GM21526 (cell line): ENCODE measurements around the gene HOXC10.

Experiments
- ATAC-seq: cut with Tn5 transposase; IDR thresholded peaks from one replicate; pipeline ENCODE4 v1.9.1; 2021; ENCODE audit warnings: moderate library complexity; ENCODE audit not compliant: unreplicated experiment, low FRiP score

Gene HOXC10

DNA sequence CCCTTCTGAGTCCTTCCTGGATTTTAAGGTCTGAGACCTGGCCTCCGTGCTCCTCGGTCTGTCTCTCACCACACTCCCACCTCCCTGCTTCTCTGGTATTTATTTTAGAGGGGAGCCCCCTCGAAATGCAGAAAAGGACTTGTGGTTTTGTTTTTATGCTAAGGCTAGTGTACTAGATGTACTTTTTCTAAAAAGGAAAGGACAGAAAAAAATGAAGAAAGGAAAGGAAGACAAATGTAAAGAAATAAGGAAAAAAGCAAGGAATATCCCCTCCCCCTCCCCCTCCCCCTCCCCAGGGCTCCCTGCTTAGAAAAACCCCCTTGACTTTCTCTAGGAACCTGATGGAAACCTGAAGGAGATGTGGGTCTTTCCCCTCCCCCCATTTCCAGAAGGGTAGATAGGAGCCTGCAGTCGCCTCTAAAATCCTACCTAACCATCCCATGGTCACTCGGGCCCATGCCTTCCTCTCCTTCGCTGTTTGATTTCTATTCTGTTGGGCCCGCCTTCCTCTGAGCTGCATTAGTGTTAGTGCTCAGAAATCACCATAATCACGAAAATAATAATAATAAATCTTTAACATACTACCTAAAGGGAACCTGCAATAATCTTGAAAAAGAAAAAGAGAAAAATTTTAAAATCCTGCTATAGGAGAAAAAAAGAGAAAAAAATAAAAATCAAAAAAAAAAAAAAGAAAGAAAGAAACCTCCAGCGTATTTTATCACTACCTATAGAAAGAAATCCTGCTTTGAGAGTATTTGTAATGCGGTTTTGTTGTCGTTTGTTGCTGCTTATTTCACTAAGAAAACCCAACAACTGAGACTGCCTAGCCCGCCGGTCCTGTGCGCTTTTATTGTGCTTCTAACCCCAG is 27.0 kb downstream of the HOXC10 start:
- no peak for ATAC-seq

DNA sequence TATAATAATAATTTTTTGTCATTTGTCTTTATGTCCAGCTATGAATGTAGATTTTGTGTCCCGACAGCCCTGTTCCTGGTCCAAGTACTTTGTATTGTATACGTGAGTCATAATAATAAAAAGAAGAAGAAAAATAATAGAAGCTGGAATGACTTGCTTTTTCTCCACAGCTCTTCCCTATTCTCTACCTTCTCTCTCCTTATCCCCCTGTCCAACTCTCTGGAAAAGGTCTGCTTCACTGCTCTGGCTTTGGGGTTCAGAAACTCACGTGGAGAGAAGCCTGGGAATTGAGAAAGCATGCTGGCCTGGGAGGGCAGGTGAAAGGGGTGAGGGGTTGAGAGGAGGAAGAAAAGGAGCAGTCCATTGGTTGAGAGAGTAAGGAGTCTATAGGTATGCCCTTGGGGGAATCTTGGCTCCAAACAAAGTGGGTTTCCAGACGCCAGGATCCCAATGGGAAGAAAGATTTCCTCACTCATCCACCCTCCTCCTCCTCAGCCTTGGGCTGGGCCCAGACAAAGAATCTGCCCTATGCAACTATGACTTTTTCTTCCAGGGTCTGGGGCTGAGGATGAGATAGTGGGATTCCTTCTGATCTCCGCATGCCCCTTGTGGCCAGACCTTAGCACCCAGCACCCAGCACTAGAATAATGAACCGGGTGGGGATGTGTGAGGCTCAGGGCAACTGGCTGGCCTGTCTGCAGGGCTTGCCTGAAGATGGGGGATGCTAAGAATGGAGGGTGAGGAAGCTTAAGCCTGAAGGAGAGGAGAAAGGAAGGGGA is 27.9 kb downstream of the HOXC10 start:
- ATAC-seq = no peak

DNA sequence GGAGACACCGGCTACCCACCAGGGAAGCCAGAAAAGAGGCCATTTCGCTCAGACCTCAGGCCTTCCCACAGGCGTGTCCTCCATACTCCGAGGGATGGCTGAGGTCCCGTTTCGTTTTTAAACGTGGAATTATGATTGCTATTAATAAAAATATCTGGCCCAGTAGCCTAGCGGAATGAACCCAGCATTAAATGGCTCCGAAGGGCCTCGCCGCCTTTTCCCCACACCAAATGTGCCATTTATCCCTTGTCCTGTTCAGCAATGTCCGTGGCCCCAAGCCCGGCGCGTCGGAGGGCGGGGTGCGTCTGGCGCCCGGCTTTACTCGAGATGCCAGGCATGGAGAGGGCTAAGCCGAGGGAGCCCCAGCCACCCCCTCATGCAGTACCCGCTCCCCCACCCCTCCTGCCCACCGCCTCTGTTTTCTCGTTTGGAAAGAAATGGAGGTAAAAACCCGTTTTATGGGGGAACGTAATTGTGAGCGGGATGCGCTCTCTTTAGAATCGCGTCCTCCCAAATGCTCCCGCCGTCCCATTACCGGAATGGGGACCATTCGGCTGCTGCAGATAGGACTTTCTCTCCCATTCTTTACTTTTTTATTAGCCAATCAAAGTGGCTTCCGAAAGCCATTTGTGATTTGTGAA is 29.6 kb downstream of the HOXC10 start:
- ATAC-seq = no peak

DNA sequence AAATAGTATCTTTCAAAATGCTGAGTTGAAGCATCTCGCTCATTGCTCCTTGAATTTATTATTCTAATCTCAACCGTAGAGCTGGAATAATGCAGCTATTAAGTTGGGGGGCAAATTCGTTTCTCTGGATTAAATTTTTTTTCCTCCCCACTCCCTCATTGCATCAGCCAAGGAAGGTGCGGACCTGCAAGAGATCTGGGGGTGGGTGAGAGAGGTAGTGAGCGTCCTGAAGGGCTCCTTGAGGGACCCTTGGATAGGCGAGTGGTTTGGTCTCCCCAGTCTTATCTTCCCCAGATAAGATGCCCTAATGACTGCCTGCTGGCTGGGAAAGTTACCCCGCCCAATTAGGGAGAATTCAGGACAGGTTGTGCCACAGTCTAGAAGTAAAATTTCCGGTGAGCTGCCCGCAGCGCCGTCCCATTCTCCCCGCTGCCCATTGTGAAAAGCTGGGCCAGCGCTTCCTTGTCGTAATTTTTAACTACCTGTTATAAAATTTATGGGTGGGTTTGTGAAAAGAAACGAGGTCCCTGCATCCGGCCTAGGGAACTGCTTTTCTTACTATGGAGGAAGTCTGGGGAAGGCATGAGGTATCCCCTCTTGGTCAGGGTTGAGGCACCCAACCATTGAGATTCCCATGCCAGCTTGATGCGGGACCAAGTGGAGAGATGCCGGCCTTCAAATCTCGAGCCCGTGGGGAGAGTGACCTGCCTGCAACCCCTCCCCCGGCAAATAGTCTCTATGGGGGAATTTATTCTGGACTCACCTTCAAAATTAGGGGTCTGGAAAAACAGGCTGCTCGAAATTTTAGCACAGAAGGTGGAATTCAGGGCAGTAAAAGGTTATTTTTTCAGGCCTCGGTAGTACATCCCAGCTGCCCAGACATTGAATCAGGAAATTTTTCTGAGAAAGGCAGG is 30.3 kb downstream of the HOXC10 start:
- no peak for ATAC-seq

DNA sequence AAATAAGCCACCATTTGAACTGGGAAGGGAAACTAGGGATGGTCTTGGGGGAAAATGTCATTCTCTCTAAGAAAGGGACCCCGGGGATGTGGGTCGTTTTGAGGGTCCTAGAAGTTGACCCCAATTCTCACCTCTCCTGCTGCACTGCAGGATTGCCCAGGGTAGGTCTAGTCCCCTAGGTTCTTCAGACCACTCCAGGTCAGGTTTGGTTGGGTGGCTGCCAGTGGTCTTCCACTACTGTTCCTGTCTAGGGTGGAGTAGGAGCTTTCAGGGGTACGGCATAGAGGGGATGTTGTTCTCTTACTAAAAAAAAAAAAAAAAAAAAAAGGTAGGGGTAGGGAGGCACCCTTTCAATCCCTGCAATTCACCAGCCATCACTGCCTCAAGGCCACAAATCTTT is 31.1 kb downstream of the HOXC10 start:
- ATAC-seq = no peak

DNA sequence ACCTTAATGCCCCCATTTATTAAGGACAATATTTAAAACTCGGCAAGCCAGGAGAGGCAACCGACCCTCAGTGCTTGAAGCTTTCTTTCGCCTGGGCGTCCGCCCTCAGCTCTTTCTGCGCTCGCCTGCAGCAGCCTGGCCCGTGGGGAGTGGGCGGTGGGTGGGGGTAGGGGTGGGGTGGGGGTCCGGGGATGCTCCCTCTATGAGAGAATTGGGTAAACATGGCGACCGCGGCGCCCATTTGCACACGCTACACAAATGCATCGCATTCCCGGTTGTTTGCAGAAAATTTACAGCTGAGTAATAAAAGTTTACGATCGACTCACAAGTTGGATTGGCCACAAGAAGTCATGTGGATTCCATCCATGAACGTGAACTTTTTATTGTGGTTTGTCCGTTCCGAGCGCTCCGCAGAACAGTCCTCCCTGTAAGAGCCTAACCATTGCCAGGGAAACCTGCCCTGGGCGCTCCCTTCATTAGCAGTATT is 31.6 kb downstream of the HOXC10 start:
- ATAC-seq = no peak

DNA sequence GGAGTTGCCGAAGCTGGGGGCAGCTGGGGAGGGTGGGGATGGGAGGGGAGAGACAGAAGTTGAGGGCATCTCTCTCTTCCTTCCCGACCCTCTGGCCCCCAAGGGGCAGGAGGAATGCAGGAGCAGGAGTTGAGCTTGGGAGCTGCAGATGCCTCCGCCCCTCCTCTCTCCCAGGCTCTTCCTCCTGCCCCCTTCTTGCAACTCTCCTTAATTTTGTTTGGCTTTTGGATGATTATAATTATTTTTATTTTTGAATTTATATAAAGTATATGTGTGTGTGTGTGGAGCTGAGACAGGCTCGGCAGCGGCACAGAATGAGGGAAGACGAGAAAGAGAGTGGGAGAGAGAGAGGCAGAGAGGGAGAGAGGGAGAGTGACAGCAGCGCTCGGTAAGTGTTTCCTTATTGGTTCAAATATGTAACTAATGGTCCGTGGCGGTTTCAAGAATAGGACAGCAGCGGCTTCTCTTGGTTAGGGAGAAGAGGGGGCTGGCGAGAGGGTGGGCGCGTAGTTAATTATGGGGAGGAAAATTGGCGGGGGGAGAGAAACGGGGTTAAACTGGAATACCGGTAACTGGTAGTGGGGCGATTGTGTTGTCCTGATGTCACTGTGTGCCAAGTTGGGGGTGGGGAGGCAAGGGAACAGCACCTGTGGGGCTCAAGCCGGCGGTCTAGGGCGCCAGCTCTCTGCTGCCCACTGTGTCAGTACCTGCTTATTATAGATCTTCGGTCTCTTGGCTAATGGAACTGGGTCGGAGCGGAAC is 32.3 kb downstream of the HOXC10 start:
- ATAC-seq = peak; percentile 25

DNA sequence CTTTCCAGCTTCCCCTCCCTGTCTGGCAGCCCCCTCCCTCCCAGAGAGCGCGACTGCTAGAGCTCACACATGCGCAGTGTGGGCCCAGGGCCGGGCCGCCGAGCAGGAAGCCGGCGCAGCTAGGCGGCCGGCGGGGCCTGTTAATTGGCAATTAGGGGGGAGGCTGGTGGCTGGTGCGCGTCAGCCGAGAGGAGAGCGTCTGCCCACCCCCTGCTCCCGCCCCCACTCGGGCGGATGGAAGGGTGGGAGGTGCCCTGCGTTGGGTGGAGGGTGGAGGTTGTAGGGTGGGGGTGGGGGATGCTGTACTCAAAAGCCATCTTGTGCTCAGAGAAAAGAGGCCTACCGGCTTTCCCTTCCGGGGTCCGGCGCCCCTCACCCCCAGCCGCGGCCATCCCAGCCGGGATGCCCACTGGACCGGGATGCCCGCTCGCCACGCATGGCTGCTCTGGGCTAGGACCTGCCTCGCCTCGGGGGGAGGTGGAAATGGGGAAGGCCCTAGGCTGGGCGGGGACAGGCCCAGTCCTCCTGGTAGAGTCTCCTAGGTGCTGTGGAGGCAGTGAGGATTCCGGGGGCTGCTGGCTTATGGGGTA is 33.0 kb downstream of the HOXC10 start:
- peak; percentile 75 for ATAC-seq

DNA sequence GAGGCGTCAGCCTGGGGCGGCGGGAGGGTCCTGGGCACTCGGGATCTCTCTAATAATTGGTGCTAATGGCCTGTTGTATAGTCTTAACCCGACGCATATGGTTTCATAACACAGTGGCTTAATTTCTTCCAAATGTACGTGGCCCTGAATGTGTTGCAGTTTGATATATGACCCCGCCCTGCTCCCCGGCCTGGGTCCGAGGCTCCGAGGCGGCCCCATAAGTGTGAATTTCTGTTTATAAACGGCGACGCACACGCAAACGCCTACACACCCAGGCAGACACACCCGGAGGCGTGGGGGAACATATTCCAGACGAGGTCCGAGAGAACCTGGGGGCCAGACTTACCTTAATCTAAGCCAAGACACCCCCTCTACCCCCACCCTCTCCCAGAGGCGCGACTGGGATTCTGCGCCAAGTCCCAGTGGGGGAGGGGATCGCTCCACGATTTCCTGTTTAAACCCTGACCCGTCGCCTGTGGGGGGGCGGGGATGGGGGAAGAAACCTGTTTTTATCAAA is 33.6 kb downstream of the HOXC10 start:
- ATAC-seq = no peak

DNA sequence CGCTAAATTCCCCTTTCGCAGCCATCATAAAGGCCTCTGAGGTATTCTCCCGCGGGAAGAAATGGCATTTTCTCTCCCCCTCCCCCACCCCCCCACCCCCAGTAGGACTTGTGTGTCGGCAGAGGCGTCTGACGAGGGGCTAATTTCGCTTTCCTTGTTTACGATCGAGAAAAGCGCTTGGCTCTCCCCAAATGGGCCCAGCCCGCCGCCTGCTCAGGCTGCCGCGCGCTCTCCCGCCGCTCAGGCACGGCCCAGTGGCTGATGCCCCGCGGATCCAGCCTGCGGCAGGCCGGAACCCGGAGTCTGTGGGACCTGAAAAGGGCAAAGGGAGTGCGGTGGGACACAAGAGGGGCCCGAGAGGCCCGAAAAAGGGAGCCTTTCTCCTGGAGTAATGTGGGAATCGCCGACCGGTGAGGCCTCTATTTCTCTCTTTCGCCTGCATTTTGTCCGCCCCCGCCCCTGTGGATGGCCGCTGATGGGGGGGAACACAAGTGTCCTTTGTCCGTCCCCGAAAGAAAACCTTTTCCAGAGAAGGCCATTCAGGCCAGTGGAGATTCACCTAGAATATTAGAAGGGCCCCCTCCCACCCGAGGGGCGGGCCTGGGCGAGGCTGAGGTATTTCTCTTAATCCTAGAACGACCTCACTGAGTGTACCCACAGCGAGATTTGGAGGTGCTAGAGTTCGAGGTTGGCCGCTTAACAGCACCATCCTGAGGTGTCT is 34.3 kb downstream of the HOXC10 start:
- ATAC-seq = no peak

DNA sequence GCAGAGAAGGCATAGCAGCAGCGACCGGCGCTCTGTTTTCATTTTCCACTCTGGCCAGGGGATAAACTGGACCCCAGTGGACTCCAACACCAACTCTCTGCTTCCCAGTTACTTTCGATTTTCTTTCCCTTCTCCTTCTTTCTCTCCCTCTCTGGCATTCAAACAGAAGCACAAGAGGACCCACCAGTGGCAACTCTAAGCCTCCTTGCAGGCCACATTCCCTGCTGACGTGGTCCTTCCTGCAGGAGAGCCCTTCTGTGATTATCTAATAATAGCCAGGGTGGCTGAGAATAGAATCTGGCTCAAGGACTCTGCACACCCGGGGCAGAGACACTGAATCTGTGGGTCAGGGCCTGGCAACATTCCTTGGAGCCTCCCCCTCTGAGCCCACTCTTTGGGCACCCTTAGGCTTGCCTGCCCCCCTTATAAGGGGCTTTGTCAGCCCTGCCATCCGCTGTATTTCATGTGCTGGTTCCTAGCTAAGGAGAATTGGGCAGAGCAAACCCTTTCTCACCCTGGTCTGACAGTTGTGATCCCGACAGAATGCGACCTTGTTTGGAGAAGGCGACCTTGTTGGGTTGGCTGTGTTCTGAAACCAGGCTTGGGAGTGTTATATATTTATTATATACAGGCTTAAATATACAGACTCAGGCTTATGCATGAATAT is 35.1 kb downstream of the HOXC10 start:
- ATAC-seq = no peak

DNA sequence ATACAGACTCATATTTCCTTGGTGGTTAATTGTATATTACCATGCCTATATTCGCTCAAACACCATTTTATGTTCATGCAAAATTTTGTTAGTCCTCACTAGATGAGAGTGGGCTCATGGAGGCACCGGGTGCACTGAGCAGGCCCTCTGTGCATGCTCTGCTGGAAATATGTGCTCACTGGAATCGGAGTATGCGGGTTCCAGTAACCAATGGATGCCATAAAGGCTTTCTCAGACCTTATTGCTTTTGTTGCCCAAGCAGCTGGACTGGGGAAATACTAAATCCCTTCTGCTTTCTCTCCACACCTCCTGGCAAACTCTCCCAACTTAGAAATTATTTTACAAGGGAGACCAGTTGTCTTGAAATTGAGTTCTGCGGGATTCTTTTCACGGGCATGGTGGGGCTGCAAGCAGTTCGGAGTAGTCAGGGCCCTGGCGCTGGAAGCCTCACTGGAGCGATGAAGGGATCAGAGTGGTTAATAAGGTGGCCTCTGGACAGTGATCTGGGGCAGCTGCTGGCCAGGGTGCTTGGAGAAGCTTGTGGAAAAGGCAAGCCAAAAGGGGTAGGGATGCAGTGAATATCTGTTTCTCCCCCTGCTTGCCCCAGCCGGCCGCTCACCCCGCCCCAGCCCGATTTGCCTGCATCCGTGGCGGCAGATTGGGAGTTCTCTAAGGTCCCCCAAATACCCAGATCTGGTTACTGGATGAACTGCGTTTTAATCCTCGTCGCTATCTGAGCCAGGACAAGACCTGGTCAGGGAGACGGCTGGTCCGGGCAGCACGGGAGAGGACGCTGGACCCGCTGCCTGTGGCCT is 35.9 kb downstream of the HOXC10 start:
- ATAC-seq = no peak

DNA sequence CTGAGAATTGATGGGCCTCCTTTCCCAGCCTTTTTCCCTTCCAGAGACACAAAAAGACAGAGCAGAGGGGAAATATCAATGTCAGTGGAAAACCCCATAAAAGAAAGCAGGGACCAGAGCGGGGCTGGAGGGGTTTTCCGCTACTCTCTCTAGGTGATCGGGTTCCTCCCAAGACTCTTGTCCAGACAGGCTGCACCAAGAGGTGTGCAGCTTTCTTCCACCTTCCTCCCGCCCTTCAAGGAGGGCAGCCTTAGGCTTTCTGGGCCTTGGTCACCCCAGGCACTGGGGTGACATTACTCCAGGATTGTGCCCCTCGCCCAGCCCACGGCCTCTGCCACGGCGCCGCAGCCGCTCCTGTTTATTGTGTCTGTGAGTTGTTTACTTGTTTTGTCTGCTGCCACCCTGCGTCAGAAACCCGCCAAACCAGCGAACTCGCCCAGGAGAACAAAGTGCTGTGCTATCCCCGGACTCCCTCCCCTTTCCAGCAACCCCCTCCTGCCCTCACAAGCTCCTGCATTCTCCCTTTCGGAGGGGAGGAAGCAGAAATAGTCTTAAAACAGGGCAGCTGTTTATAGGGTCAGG is 36.6 kb downstream of the HOXC10 start:
- no peak for ATAC-seq

DNA sequence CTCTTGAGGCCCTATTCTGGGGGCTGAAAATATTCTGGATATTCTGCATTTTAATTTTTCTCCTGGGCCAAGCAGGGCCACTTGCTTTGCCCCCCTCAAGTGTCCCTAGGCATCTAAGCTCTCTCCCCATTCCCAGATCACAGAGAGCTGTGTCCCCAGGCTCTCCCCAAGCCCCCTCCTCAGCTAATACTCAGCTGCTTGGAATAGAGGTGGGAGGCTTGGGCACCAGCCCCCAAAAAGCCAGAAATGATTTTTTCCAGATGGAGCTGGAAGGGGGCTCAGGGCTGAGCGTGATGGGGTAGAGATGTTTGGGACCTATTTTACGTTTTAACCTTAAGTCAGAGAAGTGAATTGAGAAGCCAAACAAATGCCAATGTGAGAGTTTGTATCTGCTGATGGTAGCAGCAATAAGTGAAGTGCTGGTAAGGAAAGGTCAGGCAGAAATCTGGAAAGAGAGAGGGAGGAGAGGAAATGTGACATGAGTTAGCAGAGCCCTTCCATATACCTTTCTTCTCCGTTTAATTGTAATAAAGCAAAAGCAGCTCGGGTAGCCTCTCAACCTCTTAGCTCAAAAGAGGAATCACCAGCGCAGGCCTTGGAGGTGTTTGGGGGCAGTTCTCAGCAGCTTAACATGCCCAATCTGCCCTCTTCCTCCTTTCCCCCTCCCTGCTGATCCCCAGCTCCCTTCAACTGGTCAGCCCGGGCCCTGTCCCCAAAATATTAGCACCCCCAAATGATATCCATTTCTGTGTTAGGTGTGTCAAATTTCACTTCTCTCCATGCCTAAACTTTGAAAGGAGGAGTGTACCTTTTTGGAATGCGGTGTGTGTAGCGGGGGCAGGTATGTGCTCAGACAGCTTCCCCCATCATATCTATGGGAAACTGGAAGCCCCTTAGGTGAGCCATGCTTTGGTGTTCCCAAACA is 38.3 kb downstream of the HOXC10 start:
- no peak for ATAC-seq

DNA sequence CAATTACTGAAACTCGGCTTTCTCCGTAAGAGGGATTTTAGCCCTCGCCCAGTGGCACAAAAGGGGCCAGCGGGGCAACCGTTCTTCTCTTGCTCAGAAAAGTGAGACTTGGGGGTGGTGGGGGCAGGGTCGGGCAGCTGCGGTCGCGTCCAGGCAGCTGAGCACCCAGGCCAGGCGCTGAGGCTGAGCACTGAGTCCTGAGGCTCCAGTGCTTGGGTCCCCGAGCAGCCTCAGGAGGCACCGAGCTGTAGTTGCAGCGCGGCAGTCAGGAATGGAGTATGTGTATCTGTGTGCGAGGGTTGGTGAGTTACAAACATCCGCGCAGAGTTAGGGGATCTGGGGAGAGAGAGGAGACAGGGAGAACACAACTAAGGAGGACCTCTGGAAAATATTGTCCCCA is 39.2 kb downstream of the HOXC10 start:
- no peak for ATAC-seq
